Activated CD4-positive, alpha-beta memory T cell treated with anti-CD3 and anti-CD28 coated beads, Interleukin-2, amount 10 ng/mL, durations not matched to agents 7 days and 5 days (primary cell): Measurements from ENCODE around the gene CASTOR1. TPM values are rescaled to one million over a fixed set of nuclear protein-coding genes. Genes with fewer than 3 reads are reported as not detected.
"Not testable (repeated sequence)": the region's sequence is repeated elsewhere in the genome, so short reads cannot be mapped to it uniquely, and the experiment has no call there.

Source experiments
- CTCF ChIA-PET: fragments of 350-600 bp; sonication (Branson Sonifier 250); formaldehyde crosslinking; loops from one replicate; lab custom pipeline; 2021; ENCODE audit warnings: antibody characterized with exemption, inconsistent platforms; lab: Charles Lee
- POLR2A ChIA-PET: fragments of 350-600 bp; sonication (Branson Sonifier 250); formaldehyde crosslinking; loops from one replicate; lab custom pipeline; 2021; ENCODE audit warnings: antibody characterized with exemption; lab: Charles Lee
- DNase-seq: peaks from one replicate; pipeline ENCODE4 v3.0.0-alpha.2; 2020
- H3K27ac Mint-ChIP-seq: one replicate; pipeline ENCODE4 v1.8.0; 2021; ENCODE audit warnings: mild to moderate bottlenecking, mixed read lengths
- H3K27me3 Mint-ChIP-seq: one replicate; pipeline ENCODE4 v1.8.0; 2021; ENCODE audit warnings: mixed read lengths
- H3K36me3 Mint-ChIP-seq: one replicate; pipeline ENCODE4 v1.8.0; 2021; ENCODE audit warnings: low read depth, mixed read lengths
- H3K4me1 Mint-ChIP-seq: one replicate; pipeline ENCODE4 v1.8.0; 2021; ENCODE audit warnings: mixed read lengths
- H3K4me3 Mint-ChIP-seq: one replicate; pipeline ENCODE4 v1.8.0; 2021; ENCODE audit warnings: mild to moderate bottlenecking, mixed read lengths
- H3K9me3 Mint-ChIP-seq: one replicate; pipeline ENCODE4 v1.8.0; 2021; ENCODE audit warnings: mixed read lengths
- total RNA-seq, 2 experiments: library from RNA; stranded (reverse); gene quantifications; one replicate each; pipeline ENCODE4 v1.2.3, GENCODE V29; 2021

The CASTOR1 gene
- 10 to 100 TPM; 14.2 to 14.6 TPM for total RNA-seq

DNA sequence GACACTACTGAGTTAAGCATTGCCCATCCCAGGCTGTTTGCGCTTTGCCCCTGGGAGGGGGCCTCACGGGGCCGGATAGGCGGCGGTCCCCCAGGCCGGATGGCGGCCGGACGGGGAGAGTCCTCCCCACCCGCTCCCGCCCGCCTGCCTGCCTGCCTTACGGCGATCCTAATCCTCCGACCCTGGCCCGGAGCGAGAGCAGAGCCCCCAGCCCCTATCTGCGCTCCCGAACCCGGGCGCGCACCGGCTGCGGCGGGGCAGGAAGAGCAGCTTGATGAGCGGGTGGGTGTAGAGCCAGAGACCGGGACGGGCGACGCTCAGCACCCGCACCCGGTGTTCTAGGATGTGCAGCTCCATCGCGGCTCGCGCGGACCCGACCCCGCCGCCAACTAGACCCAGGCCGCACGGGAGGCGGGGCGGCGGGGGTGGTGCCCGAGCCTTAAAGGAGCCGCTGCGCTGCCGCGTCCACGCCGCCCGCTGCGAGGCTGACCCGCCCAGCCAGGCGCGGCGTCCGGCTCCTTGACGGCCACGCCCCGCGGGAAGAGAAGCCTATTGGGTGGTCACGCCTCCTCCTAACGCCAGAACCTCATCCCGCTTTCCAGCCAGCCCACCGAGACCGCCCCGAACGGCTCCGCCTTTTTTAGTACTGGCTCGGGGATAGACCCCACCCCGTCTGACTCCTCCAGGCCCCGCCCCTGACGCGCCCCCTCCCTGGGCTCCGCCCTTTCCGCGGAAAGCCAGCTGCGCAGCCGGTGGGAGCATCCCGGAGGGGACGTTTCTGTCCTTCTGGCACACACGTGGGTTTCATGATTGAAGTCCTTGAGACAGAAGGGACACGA, at the start of gene CASTOR1:
Gene CASTOR1, minus strand, starts transcription at position 365 of the 839 bp plus-strand sequence. Its CDS starts 8 bp downstream, at position 357.
- Mint-ChIP-seq H3K4me3 (peak within 1 kb of the TSS; percentile 77), H3K27ac (peak within 1 kb of the TSS; percentile 81), H3K27me3 (no peaks in the 10 kb centered on the region), H3K4me1 (peaks cover 61% of the 10 kb centered on the region), H3K9me3 (no peaks in the 10 kb centered on the region), H3K36me3 (peaks cover 31% of the 10 kb centered on the region)
- peak; percentile 94 for DNase-seq
- ChIA-PET CTCF (interaction anchor here (0.6 to 10.7 kb wide), 20 partner anchors 9 to 208 kb away, joined by 3 to 185 read pairs (median 16); partner anchors contain the start of genes CCDC157, MTFP1, OSM and RNF215), POLR2A (interaction anchor here (0.6 to 16.4 kb wide), 33 partner anchors 11 to 312 kb away, joined by 3 to 253 read pairs (median 5); partner anchors contain the start of genes CCDC157, OSM, RNF215 and SF3A1)

DNA sequence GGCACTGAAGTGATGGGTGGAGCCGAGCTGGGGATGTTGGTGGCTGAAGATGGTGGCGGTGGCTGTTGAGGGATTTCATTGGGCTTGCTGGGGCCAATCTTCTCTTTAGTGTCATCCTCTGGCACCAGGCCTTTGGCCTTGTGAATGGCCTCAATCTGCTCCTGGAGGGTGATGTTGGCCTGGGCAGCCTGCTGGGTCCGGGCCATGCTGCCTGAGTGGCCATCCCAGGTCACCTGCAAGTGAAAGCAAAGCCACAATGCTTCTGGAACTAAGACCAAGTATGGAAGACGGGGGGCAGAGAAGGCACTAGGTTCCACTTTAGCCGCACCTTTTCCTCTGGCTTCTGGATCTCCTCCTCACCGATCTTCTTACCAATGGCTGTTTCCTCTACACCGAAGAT, 49.5 kb upstream of the CASTOR1 start:
- Mint-ChIP-seq H3K9me3 (no peaks in the 10 kb centered on the region), H3K36me3 (peaks cover 98% of the 10 kb centered on the region), H3K4me3 (no peak overlapping the region), H3K27ac (no peak overlapping the region), H3K4me1 (peaks cover 20% of the 10 kb centered on the region), H3K27me3 (no peaks in the 10 kb centered on the region)
- ChIA-PET POLR2A (interaction anchor here (0.8 to 2.2 kb wide), 2 partner anchors 12 to 18 kb away, joined by 3 to 6 read pairs; partner anchors contain the start of gene TBC1D10A), CTCF (interaction anchor here (1.4 kb wide), 1 partner anchor 51 kb away, joined by 4 read pairs; no protein-coding TSS in a partner anchor)
- DNase-seq = no peak

DNA sequence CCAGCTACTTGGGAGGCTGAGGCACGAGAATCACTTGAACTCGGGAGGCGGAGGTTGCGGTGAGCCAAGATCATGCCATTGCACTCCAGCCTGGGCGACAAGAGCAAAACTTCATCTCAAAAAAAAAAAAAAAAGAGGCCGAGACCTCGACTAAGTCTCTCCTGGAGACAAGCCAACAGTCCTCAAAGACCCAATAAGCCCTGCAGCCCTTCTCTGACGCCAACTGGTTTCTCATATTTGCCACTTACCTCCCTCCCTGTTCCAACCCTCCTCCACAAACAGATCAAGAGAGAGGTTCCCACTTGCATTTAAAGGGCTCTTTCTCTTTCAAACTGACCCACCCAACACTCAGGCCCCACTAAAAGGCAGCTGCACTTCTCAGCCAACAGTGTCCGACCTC, 49.0 kb upstream of the CASTOR1 start:
- not testable (repeated sequence) for DNase-seq, H3K4me3 Mint-ChIP-seq, H3K27me3 Mint-ChIP-seq, H3K27ac Mint-ChIP-seq, H3K9me3 Mint-ChIP-seq
- ChIA-PET CTCF (interaction anchor here (1.4 kb wide), 1 partner anchor 51 kb away, joined by 4 read pairs; no protein-coding TSS in a partner anchor), POLR2A (interaction anchor here (0.8 to 2.2 kb wide), 2 partner anchors 11 to 17 kb away, joined by 3 to 6 read pairs; partner anchors contain the start of gene TBC1D10A)
- H3K36me3 Mint-ChIP-seq = peaks cover 97% of the 10 kb centered on the region
- peaks cover 25% of the 10 kb centered on the region for H3K4me1 Mint-ChIP-seq

DNA sequence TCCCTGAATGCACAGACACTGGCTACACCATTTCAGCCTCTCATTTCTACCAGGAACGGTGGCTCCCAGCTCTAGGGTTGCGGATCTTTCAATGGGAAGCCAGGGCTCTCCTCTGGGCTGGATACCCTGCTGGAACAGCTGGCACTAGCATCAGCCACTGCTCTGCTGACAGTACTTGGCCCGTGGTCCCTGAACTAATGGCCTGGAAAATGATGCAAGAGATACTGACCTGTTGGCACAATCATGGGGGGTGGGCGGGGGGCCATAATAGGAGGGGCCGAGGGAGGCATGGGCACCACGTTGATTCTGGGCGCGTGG, 48.1 kb upstream of the CASTOR1 start:
- H3K36me3 Mint-ChIP-seq = peaks cover 97% of the 10 kb centered on the region
- CTCF ChIA-PET = interaction anchor here (3.4 kb wide), 1 partner anchor 49 kb away, joined by 13 read pairs; no protein-coding TSS in a partner anchor
- DNase-seq = no peak
- peaks cover 31% of the 10 kb centered on the region for H3K4me1 Mint-ChIP-seq
- H3K4me3 Mint-ChIP-seq = no peak overlapping the region
- no peaks in the 10 kb centered on the region for H3K9me3 Mint-ChIP-seq
- POLR2A ChIA-PET = no interaction called here
- H3K27ac Mint-ChIP-seq = no peak overlapping the region
- no peaks in the 10 kb centered on the region for H3K27me3 Mint-ChIP-seq

DNA sequence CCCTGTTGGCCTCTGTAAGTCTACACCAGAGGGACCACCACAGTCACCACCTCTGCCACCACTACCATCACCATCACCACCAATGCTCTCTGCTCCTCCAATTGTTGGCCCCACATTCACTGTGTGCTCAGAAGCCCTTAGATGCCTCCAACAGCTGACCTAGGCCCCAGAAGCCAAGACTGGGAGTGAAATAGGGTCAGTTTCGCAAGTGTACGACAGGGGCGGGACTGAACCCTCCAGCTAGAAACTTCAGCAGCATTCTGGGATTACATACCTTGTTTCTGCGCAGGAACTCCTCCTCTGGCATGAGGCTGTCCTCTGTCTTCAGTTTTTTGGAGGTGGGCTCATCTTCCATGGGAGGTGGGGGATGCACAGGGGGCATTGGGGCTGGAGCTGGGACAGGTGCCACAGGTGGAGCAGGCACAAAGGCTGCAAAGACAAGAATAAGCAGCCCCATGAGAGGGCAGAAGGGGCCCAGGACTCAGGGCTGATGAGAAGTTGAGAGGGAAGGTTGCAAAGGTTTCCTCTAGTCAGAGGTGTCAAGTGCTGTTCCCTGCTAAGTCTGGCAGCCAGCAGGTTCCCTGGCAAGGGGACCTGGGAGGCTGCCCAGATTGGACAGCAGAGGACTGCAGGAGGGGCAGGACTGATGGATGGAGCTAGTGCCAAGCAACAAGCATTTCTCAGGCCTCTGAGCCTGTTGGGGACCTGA, 47.6 kb upstream of the CASTOR1 start:
- ChIA-PET POLR2A (no interaction called here), CTCF (interaction anchor here (3.4 kb wide), 1 partner anchor 49 kb away, joined by 13 read pairs; no protein-coding TSS in a partner anchor)
- no peaks in the 10 kb centered on the region for H3K9me3 Mint-ChIP-seq
- H3K27ac Mint-ChIP-seq = no peak overlapping the region
- peaks cover 35% of the 10 kb centered on the region for H3K4me1 Mint-ChIP-seq
- DNase-seq = no peak
- H3K4me3 Mint-ChIP-seq = no peak overlapping the region
- no peaks in the 10 kb centered on the region for H3K27me3 Mint-ChIP-seq
- peaks cover 96% of the 10 kb centered on the region for H3K36me3 Mint-ChIP-seq

DNA sequence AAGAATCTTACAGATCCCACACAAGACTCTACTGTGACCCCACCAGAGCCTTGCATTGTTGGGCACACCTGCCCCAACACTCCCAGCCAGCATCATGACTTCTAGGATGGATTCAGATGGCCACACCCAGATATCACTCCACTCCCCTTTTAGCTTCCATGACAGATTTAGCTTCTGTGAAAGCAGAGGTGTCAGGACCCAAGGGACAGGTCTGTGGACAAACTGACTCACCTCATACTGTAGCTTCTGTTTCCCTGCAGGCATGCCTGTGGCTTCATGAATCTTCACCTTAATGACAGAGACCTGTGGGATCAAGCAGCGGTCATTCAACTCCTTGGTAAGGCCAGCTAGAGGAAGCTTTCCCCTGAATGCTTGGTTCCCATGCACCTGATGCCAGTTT, 45.9 kb upstream of the CASTOR1 start:
- Mint-ChIP-seq H3K9me3 (no peaks in the 10 kb centered on the region), H3K27ac (peak overlapping the region; percentile 6), H3K4me3 (no peak overlapping the region), H3K4me1 (peaks cover 35% of the 10 kb centered on the region), H3K36me3 (peaks cover 86% of the 10 kb centered on the region), H3K27me3 (no peaks in the 10 kb centered on the region)
- no peak for DNase-seq
- CTCF ChIA-PET = interaction anchor here (1.2 to 3.4 kb wide), 3 partner anchors 47 to 52 kb away, joined by 3 to 13 read pairs (median 4); no protein-coding TSS in a partner anchor
- POLR2A ChIA-PET = interaction anchor here (1.0 to 1.8 kb wide), 4 partner anchors 18 to 67 kb away, joined by 3 to 5 read pairs (median 3); no protein-coding TSS in a partner anchor

DNA sequence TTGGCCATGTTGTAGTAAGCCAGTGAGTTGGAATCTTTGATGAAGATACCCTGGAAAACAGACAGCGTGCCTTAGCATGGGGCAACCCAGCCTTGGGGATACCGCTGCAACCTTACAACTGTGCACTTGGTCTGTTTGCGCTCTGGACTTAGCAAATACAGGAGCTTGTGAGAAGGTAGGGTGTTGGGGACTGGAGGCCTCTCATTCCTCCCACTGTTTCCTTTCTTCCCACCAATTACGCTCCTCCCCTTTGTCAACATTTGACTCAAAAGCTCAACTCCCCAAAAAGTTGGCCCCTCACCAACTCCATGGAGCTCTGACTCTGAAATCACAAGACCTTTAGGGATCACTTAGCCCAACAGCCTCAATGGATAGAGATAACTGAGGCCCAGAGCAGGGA, 45.3 kb upstream of the CASTOR1 start:
- Mint-ChIP-seq H3K36me3 (peaks cover 83% of the 10 kb centered on the region), H3K27me3 (no peaks in the 10 kb centered on the region), H3K9me3 (no peaks in the 10 kb centered on the region), H3K4me1 (peaks cover 35% of the 10 kb centered on the region), H3K4me3 (no peak overlapping the region), H3K27ac (peak overlapping the region; percentile 6)
- ChIA-PET POLR2A (interaction anchor here (1.0 to 1.8 kb wide), 2 partner anchors 21 to 47 kb away, joined by 3 to 5 read pairs; no protein-coding TSS in a partner anchor), CTCF (interaction anchor here (1.2 to 3.4 kb wide), 2 partner anchors 47 to 51 kb away, joined by 3 to 13 read pairs; no protein-coding TSS in a partner anchor)
- no peak for DNase-seq

DNA sequence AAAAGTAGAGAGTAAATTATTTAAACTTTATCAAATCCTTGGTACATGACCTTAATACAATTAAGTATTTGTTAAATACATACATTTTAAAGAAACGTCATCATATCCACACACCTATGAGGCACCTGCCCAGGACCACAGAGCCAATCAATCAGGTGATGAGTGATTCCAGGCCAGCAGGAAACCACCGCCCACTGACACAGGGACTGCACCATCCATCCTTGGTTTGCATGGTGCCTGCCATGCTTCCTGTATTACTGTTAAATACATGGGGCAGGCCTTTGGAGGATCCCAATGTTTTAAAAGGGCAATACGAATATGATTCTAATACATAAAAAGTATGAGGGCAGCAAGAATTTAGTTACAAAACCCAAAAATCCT, 44.4 kb upstream of the CASTOR1 start:
- ChIA-PET POLR2A (interaction anchor here (1.0 to 2.4 kb wide), 3 partner anchors 9 to 46 kb away, joined by 5 to 7 read pairs (median 7); partner anchors contain the start of genes CCDC157 and SF3A1), CTCF (interaction anchor here (3.0 kb wide), 1 partner anchor 46 kb away, joined by 13 read pairs; no protein-coding TSS in a partner anchor)
- Mint-ChIP-seq H3K4me1 (peaks cover 35% of the 10 kb centered on the region), H3K36me3 (peaks cover 73% of the 10 kb centered on the region), H3K9me3 (no peaks in the 10 kb centered on the region), H3K4me3 (no peak overlapping the region), H3K27ac (peak overlapping the region; percentile 71), H3K27me3 (no peaks in the 10 kb centered on the region)
- DNase-seq = no peak

DNA sequence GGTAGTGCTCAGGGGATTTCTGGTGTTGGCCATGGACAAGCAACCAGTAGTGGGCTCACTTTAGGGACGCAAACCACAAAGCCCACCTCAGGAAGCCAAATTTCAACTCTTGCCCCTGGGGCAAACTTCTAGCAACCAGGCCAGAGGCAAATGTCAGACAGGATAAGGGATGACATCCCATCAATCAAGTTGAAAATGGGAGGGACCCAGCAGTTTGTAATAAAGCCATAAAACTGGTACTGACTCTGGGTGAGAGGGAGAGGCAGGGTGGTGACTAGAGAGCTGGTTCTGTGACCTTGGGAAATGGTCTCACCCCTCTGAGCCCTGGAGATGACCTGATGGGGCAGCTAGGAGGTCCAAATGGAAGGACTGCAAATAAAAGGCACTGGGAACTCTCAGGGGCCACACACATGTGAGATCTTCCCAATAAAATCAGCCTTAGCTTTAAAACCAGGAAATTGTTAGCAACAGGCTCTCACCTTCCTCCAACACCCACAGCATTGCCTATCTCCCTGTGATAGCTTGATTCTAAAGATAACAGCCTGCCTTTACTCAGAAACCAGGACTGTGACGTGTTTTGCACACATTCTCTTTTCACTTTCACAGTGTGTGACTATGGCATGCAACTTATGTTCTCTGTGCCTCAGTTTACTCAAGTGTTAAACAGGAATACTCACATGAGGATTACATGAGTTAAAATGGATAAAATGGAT, 43.8 kb upstream of the CASTOR1 start:
- H3K4me1 Mint-ChIP-seq = peaks cover 38% of the 10 kb centered on the region
- H3K4me3 Mint-ChIP-seq = no peak overlapping the region
- H3K27ac Mint-ChIP-seq = peak overlapping the region; percentile 71
- ChIA-PET CTCF (interaction anchor here (3.0 kb wide), 1 partner anchor 45 kb away, joined by 13 read pairs; no protein-coding TSS in a partner anchor), POLR2A (interaction anchor here (0.9 to 2.4 kb wide), 10 partner anchors 8 to 50 kb away, joined by 3 to 7 read pairs (median 3); partner anchors contain the start of genes CCDC157 and SF3A1)
- H3K9me3 Mint-ChIP-seq = no peaks in the 10 kb centered on the region
- DNase-seq = no peak
- H3K36me3 Mint-ChIP-seq = peaks cover 72% of the 10 kb centered on the region
- H3K27me3 Mint-ChIP-seq = no peaks in the 10 kb centered on the region

DNA sequence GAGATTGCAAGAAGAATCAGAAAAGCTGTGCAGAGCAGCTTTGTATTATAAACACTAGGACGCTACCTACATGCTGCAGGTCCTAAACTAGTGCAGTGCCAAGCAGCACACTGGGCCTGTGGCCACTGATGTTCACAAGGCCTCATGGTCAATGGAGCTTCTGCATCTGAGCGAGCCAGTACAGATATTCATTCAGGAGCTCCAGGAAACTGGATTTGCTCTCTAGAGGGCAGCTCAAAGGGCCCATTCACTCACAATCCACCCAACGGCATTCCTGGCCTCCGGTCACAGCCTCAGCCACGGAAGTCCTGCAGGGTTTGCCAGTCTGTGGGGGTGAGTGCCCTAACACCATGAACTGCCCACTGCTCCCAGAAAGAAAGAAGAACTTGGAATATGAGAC, 43.2 kb upstream of the CASTOR1 start:
- ChIA-PET CTCF (interaction anchor here (3.0 kb wide), 1 partner anchor 45 kb away, joined by 13 read pairs; no protein-coding TSS in a partner anchor), POLR2A (interaction anchor here (0.7 to 2.4 kb wide), 11 partner anchors 8 to 50 kb away, joined by 3 to 7 read pairs (median 3); partner anchors contain the start of genes CCDC157 and SF3A1)
- peak overlapping the region; percentile 71 for H3K27ac Mint-ChIP-seq
- H3K4me1 Mint-ChIP-seq = peaks cover 43% of the 10 kb centered on the region
- no peak overlapping the region for H3K4me3 Mint-ChIP-seq
- H3K36me3 Mint-ChIP-seq = peaks cover 66% of the 10 kb centered on the region
- no peaks in the 10 kb centered on the region for H3K27me3 Mint-ChIP-seq
- DNase-seq = no peak
- H3K9me3 Mint-ChIP-seq = no peaks in the 10 kb centered on the region

DNA sequence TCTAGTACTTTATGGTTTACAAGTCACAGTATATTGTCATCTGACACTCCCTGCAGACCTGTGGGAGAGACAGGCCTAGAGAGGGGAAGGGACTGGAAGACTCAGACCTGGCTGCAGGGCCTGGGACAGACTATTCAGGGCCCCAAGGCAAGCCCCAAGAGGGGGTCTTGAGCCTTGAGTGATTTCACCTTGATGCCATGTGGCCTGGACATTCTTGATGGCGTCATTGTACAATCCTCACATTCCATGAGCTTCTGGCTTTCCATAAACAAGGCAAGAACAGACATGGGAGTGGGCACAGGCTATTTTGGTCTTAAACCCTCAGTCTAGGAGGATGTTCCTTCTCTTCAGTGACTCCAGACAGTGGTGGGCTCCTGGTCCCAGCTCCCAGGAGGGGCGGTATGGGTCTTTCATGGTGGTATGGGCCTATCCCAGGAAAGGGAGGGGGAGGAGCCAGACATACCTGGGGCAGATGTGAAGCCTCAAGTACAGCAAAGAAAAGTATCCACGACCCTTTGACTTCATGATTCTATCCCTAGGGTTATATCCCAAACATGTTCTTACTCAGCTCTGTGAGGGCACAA, 39.3 kb upstream of the CASTOR1 start:
- Mint-ChIP-seq H3K4me1 (peaks cover 55% of the 10 kb centered on the region), H3K27ac (no peak overlapping the region), H3K4me3 (no peak overlapping the region), H3K9me3 (no peaks in the 10 kb centered on the region), H3K27me3 (no peaks in the 10 kb centered on the region), H3K36me3 (peaks cover 49% of the 10 kb centered on the region)
- ChIA-PET CTCF (interaction anchor here (0.8 to 1.2 kb wide), 3 partner anchors 41 to 62 kb away, joined by 3 to 11 read pairs (median 3); partner anchors contain the start of gene RNF215), POLR2A (interaction anchor here (0.6 to 11.5 kb wide), 9 partner anchors 9 to 95 kb away, joined by 3 to 229 read pairs (median 3); partner anchors contain the start of genes CASTOR1, CCDC157 and SF3A1)
- DNase-seq = no peak
